Calu3 (cell line): Measurements from ENCODE around the gene TRAK1. TPM values are rescaled to one million over a fixed set of nuclear protein-coding genes. Genes with fewer than 3 reads are reported as not detected.
A peak's percentile ranks its signal among the peaks of the same experiment; 100 is the strongest.

ENCODE experiments used
- BruUV-seq: library from RNA; stranded (reverse); fragments of 400-500 nt; replicated peaks from 2 replicates; lab custom pipeline; 2021; lab: Mats Ljungman, UMichigan
- CTCF ChIA-PET: fragments of 300-600 bp; sonication (Branson Sonifier 250); formaldehyde crosslinking; loops from one replicate; lab custom pipeline; 2022; ENCODE audit warnings: antibody characterized with exemption; lab: Charles Lee
- DNase-seq: peaks from one replicate; pipeline ENCODE4 v3.0.0; 2022
- H3K27ac Mint-ChIP-seq: one replicate; pipeline ENCODE4 v1.8.0; 2022; ENCODE audit warnings: mixed read lengths; ENCODE audit not compliant: unreplicated experiment
- H3K27me3 Mint-ChIP-seq: one replicate; pipeline ENCODE4 v1.8.0; 2022; ENCODE audit warnings: mixed read lengths; ENCODE audit not compliant: unreplicated experiment
- H3K36me3 Mint-ChIP-seq: one replicate; pipeline ENCODE4 v1.8.0; 2022; ENCODE audit warnings: mild to moderate bottlenecking, moderate library complexity, mixed read lengths; ENCODE audit not compliant: insufficient read depth, unreplicated experiment
- H3K4me1 Mint-ChIP-seq: one replicate; pipeline ENCODE4 v1.8.0; 2022; ENCODE audit warnings: mild to moderate bottlenecking, low read depth, mixed read lengths; ENCODE audit not compliant: unreplicated experiment
- H3K4me3 Mint-ChIP-seq: one replicate; pipeline ENCODE4 v1.8.0; 2022; ENCODE audit warnings: mild to moderate bottlenecking, low read depth, moderate library complexity, mixed read lengths; ENCODE audit not compliant: unreplicated experiment
- H3K9me3 Mint-ChIP-seq: one replicate; pipeline ENCODE4 v1.8.0; 2022; ENCODE audit warnings: low read depth, mixed read lengths; ENCODE audit not compliant: unreplicated experiment
- intact Hi-C: fragments of 100-400 bp; cut with micrococcal nuclease; formaldehyde crosslinking; loops from one replicate; pipeline ENCODE4 v1.10.0; 2022; ENCODE audit not compliant: unreplicated experiment
- total RNA-seq: library from RNA; stranded (reverse); gene quantifications from 2 replicates; pipeline ENCODE4 v1.2.3, GENCODE V29; 2022
- TF ChIP-seq, protein P1 (sequence below): fragments of 200-600 bp; IDR thresholded peaks from one replicate; pipeline ENCODE4 v1.8.0; 2022; ENCODE audit warnings: antibody characterized with exemption; ENCODE audit not compliant: unreplicated experiment

TRAK1 gene
- total RNA-seq, 1 experiment from 2014 or later: 108 TPM

DNA sequence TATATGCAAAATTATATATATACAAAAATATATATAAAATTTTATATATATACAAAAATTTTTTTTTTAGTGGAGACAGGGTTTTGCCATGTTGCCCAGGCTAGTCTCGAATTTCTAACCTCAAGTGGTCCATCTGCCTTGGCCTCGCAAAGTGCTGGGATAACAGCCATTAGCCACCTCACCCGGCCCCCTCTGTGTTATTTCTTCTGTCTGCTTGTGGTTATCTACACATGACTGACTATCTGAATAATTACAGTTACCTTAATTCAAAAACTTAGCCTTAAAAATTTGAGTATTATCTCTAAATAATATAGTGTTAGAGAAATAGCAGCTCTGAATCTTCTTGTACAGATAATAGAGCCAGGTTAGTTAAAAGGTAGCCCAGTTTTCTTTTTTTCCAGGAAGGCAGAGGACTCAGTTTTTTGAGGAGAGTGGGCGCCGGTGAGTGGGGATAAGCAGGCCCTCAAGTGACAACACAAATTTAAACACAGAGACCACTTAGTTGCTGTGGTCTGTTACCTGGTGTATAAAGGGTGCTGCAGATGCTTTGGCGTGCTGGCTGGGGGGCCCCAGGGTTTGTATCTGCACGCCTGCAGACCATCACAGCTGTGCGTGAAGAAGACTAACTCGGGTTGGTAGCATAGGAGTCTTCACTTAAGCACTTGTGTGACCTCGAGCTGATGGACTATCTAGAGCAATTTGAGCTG lies 83.7 kb downstream of the TRAK1 start:
- BruUV-seq: no TSS peak
- Mint-ChIP-seq H3K36me3 (peaks cover 20% of the 10 kb centered on the region), H3K27ac (no peak overlapping the region), H3K4me3 (no peak overlapping the region), H3K27me3 (no peaks in the 10 kb centered on the region), H3K4me1 (peaks cover 51% of the 10 kb centered on the region), H3K9me3 (no peaks in the 10 kb centered on the region)
- intact Hi-C loops: no loop called here
- TF ChIP-seq, protein P1, sequence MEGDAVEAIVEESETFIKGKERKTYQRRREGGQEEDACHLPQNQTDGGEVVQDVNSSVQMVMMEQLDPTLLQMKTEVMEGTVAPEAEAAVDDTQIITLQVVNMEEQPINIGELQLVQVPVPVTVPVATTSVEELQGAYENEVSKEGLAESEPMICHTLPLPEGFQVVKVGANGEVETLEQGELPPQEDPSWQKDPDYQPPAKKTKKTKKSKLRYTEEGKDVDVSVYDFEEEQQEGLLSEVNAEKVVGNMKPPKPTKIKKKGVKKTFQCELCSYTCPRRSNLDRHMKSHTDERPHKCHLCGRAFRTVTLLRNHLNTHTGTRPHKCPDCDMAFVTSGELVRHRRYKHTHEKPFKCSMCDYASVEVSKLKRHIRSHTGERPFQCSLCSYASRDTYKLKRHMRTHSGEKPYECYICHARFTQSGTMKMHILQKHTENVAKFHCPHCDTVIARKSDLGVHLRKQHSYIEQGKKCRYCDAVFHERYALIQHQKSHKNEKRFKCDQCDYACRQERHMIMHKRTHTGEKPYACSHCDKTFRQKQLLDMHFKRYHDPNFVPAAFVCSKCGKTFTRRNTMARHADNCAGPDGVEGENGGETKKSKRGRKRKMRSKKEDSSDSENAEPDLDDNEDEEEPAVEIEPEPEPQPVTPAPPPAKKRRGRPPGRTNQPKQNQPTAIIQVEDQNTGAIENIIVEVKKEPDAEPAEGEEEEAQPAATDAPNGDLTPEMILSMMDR: no peak
- CTCF ChIA-PET: interaction anchor here (0.9 kb wide), 1 partner anchor 15 kb away, joined by 3 read pairs; no protein-coding TSS in a partner anchor
- no peak for DNase-seq

DNA sequence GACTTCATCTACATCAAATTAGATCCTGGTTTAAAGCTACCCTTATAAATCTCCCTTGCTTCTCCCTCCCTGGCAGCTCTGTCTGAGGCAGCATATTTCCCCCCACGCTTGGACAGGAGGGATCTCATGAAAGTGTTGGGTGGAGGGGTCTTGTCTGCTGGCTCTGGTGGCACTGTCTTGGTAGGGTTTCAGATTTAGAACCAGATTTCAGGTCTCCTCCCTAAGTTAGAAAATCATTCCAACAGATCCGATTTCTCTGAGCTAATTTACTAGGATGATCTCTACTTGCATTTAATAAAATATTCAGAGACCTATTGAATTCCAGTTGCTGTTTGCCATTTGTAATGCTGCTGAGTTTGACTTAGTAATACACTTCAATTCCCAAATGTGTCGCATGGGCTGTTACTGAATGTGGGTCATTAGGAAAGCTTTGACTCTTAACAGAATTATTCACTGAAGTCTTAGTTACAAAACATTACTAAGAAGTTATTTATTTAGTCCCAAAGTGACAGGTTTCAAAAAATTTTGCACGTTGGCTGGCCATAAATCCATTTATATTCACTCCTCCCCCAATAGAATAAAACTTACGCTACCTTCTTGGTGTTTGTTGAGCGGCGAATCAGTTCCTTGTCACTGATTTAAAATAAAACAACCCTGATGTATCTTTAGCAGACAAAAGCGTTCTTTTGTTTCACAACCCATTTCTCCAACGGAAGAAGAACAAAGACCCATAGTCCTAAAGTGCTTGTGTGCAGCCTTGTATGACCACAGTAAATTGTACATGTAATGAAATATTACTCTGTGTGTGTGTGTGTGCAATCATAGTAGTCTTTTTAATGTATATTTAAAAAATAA lies 84.5 kb downstream of the TRAK1 start:
- no peak for DNase-seq
- Mint-ChIP-seq H3K27ac (no peak overlapping the region), H3K27me3 (no peaks in the 10 kb centered on the region), H3K9me3 (no peaks in the 10 kb centered on the region), H3K36me3 (peaks cover 20% of the 10 kb centered on the region), H3K4me3 (no peak overlapping the region), H3K4me1 (peaks cover 55% of the 10 kb centered on the region)
- CTCF ChIA-PET: no interaction called here
- no TSS peak for BruUV-seq
- TF ChIP-seq, protein P1: no peak
- intact Hi-C loops: no loop called here

DNA sequence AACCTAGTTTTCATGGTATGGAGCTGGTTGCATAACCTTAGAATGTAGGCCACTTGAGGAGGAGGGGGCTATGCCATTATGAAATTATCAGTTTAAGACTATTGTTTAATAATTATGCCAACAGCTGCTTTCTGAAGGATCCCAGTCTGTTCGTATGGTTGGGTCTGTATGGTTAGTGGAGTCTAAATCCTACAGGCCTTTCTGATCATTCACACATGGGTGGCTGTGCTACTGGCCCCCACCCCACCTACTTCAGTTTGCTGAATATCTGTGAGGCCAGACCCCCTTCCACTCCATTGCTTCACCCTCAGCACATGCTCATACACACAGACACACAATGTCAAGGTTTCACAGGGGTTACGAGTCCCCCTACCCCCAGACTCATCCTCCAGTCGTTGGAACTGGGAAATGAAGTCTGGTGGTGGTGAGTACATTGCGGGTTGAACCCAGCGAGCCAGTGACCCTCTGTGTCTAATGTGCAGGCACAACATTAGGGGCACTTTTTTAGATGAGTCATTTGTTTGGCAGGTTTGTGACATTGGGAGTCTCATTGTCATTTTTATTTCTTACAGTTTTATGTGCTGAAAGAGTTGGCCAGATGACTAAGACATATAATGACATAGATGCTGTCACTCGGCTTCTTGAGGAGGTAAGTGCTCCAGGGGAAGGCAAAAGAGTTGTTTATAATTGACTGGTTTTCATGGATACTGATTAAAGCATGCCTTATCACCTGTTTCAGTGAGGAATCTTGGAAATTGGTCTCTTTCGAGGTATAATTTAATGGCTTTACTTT lies 85.3 kb downstream of the TRAK1 start:
- Mint-ChIP-seq H3K9me3 (no peaks in the 10 kb centered on the region), H3K4me3 (no peak overlapping the region), H3K36me3 (peaks cover 27% of the 10 kb centered on the region), H3K27ac (peak overlapping the region; percentile 40), H3K27me3 (no peaks in the 10 kb centered on the region), H3K4me1 (peaks cover 62% of the 10 kb centered on the region)
- CTCF ChIA-PET: no interaction called here
- intact Hi-C loops: no loop called here
- DNase-seq: no peak
- BruUV-seq: no TSS peak
- TF ChIP-seq, protein P1: no peak

DNA sequence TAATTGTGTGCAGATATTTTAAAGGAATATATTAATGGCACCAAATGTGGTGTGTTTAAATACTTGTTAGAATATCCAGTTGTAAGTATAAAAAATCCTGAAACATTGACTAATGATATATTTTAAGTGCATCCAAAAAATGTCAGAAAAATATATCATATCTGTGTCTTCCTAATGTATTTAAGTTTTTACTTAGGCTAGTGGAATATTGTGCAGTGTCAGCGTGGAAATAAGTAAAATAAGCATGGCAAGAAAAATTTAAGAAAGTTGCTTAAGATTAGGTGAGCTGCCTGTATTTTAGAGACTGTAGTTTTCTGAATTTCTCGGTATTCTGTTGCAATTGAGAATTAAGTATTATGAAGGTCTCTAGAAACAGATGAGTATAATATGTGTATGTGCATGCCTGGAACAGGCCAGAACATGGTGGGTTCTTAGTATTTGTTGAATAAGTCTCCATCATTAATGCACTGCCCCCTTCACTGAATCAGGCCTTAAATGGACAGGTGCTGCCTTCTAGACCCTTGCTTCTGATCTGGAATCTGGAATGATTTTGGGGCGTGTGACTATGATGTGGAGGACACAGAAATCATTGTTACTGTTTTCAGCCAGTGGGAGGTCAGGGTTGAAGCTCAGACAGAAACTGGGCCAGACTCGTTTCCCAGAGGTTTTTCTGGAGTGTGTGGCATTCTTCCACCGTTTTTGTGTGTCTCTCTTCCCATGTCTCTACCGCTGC lies 86.1 kb downstream of the TRAK1 start:
- CTCF ChIA-PET: no interaction called here
- intact Hi-C loops: no loop called here
- DNase-seq: no peak
- Mint-ChIP-seq H3K4me1 (peaks cover 55% of the 10 kb centered on the region), H3K27ac (no peak overlapping the region), H3K4me3 (no peak overlapping the region), H3K27me3 (no peaks in the 10 kb centered on the region), H3K36me3 (peaks cover 28% of the 10 kb centered on the region), H3K9me3 (no peaks in the 10 kb centered on the region)
- BruUV-seq: no TSS peak
- TF ChIP-seq, protein P1: no peak
